ENCODE measurements around the gene VSTM4.

VSTM4 gene

DNA sequence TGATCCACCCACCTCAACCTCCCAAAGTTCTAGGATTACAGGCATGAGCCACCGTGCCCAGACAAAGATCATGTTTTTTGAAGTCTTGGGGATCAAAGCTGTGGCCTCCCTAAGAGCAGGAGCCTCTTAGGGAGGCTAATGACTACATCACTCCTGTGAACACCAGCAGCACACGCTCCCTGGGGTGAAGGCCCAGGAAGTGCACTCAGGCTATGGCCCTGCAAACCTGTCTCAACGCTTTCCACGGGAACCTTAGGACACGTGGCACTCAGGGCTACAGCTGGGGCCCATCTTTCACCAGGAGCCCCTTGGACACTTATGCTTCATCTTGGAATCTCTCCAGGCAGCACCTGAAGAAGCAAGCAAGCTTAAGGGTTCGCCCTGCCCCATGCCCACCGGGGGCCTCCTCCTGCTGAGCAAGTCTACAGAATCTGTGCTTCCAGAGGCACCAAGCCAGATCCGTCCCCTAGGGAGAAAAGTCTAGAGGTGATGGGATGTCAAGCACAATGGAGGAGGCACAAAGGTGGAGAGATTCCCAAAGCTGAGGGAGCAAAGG, 18.4 kb downstream of the VSTM4 start:
- Histone ChIP-seq H3K27ac (replicated peaks) (no peak overlapping the region), H3K27me3 (ENCODE audit: insufficient read depth, poor library complexity, severe bottlenecking) (peaks cover 5% of the 10 kb centered on the region), H3K4me3 (replicated peaks; ENCODE audit: insufficient read depth, low read length) (no peak overlapping the region)
- DNase-seq (ENCODE audit: low read depth in 1 of 2, low spot score in 1 of 2): no peak
- TF ChIP-seq SPI1 (IDR thresholded peaks at IDR 0.05; ENCODE audit: borderline replicate concordance, low read depth) (no peak), POLR2AphosphoS5 (IDR thresholded peaks at IDR 0.05; ENCODE audit: low read depth) (no peak), GABPA (IDR thresholded peaks at IDR 0.05; ENCODE audit: low read depth) (no peak)
- TF ChIP-seq, protein P1, sequence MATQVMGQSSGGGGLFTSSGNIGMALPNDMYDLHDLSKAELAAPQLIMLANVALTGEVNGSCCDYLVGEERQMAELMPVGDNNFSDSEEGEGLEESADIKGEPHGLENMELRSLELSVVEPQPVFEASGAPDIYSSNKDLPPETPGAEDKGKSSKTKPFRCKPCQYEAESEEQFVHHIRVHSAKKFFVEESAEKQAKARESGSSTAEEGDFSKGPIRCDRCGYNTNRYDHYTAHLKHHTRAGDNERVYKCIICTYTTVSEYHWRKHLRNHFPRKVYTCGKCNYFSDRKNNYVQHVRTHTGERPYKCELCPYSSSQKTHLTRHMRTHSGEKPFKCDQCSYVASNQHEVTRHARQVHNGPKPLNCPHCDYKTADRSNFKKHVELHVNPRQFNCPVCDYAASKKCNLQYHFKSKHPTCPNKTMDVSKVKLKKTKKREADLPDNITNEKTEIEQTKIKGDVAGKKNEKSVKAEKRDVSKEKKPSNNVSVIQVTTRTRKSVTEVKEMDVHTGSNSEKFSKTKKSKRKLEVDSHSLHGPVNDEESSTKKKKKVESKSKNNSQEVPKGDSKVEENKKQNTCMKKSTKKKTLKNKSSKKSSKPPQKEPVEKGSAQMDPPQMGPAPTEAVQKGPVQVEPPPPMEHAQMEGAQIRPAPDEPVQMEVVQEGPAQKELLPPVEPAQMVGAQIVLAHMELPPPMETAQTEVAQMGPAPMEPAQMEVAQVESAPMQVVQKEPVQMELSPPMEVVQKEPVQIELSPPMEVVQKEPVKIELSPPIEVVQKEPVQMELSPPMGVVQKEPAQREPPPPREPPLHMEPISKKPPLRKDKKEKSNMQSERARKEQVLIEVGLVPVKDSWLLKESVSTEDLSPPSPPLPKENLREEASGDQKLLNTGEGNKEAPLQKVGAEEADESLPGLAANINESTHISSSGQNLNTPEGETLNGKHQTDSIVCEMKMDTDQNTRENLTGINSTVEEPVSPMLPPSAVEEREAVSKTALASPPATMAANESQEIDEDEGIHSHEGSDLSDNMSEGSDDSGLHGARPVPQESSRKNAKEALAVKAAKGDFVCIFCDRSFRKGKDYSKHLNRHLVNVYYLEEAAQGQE (IDR thresholded peaks at IDR 0.05; ENCODE audit: insufficient replicate concordance, low read depth): no peak
- TF ChIP-seq, protein P2, sequence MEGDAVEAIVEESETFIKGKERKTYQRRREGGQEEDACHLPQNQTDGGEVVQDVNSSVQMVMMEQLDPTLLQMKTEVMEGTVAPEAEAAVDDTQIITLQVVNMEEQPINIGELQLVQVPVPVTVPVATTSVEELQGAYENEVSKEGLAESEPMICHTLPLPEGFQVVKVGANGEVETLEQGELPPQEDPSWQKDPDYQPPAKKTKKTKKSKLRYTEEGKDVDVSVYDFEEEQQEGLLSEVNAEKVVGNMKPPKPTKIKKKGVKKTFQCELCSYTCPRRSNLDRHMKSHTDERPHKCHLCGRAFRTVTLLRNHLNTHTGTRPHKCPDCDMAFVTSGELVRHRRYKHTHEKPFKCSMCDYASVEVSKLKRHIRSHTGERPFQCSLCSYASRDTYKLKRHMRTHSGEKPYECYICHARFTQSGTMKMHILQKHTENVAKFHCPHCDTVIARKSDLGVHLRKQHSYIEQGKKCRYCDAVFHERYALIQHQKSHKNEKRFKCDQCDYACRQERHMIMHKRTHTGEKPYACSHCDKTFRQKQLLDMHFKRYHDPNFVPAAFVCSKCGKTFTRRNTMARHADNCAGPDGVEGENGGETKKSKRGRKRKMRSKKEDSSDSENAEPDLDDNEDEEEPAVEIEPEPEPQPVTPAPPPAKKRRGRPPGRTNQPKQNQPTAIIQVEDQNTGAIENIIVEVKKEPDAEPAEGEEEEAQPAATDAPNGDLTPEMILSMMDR (IDR thresholded peaks at IDR 0.05; ENCODE audit: insufficient read depth, low read length): no peak

DNA sequence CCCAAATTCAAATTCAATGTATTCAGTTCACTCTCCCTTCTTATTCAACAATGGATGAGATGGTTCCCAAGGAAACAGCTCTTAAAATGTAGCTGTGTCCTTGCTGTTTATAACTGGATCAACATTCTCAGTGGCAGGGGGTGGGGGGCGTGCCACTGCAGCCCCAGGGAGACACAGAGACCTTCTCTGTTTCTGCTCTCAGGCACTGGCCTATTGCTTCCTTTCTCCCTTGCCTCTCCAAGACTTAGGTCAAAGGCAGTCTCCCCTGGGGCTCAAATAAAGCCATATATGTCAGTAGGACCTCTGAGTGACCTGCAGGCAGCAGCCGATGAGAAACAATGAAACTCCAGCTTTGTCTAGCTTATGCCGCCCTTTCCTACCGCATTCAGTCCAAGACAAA, 20.7 kb downstream of the VSTM4 start:
- Histone ChIP-seq H3K27ac (replicated peaks) (no peak overlapping the region), H3K4me3 (replicated peaks; ENCODE audit: insufficient read depth, low read length) (no peak overlapping the region), H3K27me3 (ENCODE audit: insufficient read depth, poor library complexity, severe bottlenecking) (no peaks in the 10 kb centered on the region)
- no peak for DNase-seq (ENCODE audit: low read depth in 1 of 2, low spot score in 1 of 2)
- TF ChIP-seq POLR2AphosphoS5 (IDR thresholded peaks at IDR 0.05; ENCODE audit: low read depth) (no peak), GABPA (IDR thresholded peaks at IDR 0.05; ENCODE audit: low read depth) (no peak), SPI1 (IDR thresholded peaks at IDR 0.05; ENCODE audit: borderline replicate concordance, low read depth) (no peak)
- TF ChIP-seq, protein P2 (IDR thresholded peaks at IDR 0.05; ENCODE audit: insufficient read depth, low read length): no peak
- TF ChIP-seq, protein P1 (IDR thresholded peaks at IDR 0.05; ENCODE audit: insufficient replicate concordance, low read depth): no peak

DNA sequence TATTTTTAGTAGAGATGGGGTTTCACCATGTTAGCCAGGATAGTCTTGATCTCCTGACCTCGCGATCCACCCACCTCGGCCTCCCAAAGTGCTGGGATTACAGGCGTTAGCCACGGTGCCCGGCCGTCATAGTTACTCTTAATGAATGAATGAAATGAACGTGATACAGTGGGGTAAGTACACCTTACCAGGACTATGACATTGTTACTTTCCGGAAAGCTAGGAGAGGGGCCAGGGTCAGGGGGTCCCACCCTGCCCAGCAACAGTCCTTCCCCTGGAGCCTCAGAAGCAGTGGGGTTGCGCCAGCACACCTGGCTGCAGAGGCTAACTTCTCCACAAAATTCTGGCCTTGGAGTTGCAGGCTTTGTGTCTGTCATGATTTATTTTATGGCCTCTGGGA, 21.4 kb downstream of the VSTM4 start:
- TF ChIP-seq, protein P1 (IDR thresholded peaks at IDR 0.05; ENCODE audit: insufficient replicate concordance, low read depth): no peak
- TF ChIP-seq, protein P2 (IDR thresholded peaks at IDR 0.05; ENCODE audit: insufficient read depth, low read length): no peak
- TF ChIP-seq POLR2AphosphoS5 (IDR thresholded peaks at IDR 0.05; ENCODE audit: low read depth) (no peak), GABPA (IDR thresholded peaks at IDR 0.05; ENCODE audit: low read depth) (no peak), SPI1 (IDR thresholded peaks at IDR 0.05; ENCODE audit: borderline replicate concordance, low read depth) (no peak)
- DNase-seq (ENCODE audit: low read depth in 1 of 2, low spot score in 1 of 2): no peak
- Histone ChIP-seq H3K27ac (replicated peaks) (no peak overlapping the region), H3K4me3 (replicated peaks; ENCODE audit: insufficient read depth, low read length) (no peak overlapping the region), H3K27me3 (ENCODE audit: insufficient read depth, poor library complexity, severe bottlenecking) (no peaks in the 10 kb centered on the region)

Measured in HL-60 (cell line).